GM13977 (cell line): Measurements from ENCODE around the gene ADCYAP1R1.

Experiments
- DNase-seq: peaks from one replicate; pipeline ENCODE4 v3.0.0; 2012; ENCODE audit warnings: low spot score
- CTCF ChIP-seq: IDR thresholded peaks from 2 replicates; pipeline ENCODE4 v1.5.1; 2012; ENCODE audit warnings: mild to moderate bottlenecking, control low read depth; ENCODE audit not compliant: insufficient read depth; ENCODE audit errors: extremely low read depth, missing control alignments
- in situ Hi-C: fragments of 300-500 bp; cut with MboI; formaldehyde crosslinking; loops from one replicate; pipeline ENCODE4 v1.12.0; 2022; ENCODE audit warnings: low sequenced_read_pairs, low pct_unique_long_range_greater_than_20kb, mixed read lengths, inconsistent platforms; ENCODE audit not compliant: unreplicated experiment

The ADCYAP1R1 gene

GRCh38 chr7:31017032-31017675, 35.0 kb upstream of the ADCYAP1R1 start:
- no peak for DNase-seq
- in situ Hi-C loops = no loop called here

GRCh38 chr7:31017721-31018120, 34.4 kb upstream of the ADCYAP1R1 start:
- in situ Hi-C loops = no loop called here
- TF ChIP-seq CTCF = no peak
- no peak for DNase-seq

More at GRCh38 chr7:31017032-31017675, 35.0 kb upstream of the ADCYAP1R1 start:
- no peak for TF ChIP-seq CTCF

GRCh38 chr7:31019509-31019908, 32.6 kb upstream of the ADCYAP1R1 start:
- in situ Hi-C loops = no loop called here
- DNase-seq = no peak
- TF ChIP-seq CTCF = no peak

- no peak for TF ChIP-seq CTCF
- in situ Hi-C loops = no loop called here
- DNase-seq = no peak
Measured at GRCh38 chr7:31020161-31020560, 31.9 kb upstream of the ADCYAP1R1 start.

- in situ Hi-C loops = no loop called here
- DNase-seq = no peak
- TF ChIP-seq CTCF = no peak
Measured at GRCh38 chr7:31020652-31021051, 31.5 kb upstream of the ADCYAP1R1 start.

GRCh38 chr7:31022117-31022516, 30.0 kb upstream of the ADCYAP1R1 start:
- TF ChIP-seq CTCF = no peak
- in situ Hi-C loops = no loop called here
- no peak for DNase-seq

- no peak for TF ChIP-seq CTCF
- in situ Hi-C loops = no loop called here
- no peak for DNase-seq
Measured at GRCh38 chr7:31022726-31023125, 29.4 kb upstream of the ADCYAP1R1 start.
